Thyroid gland (tissue), 4 donors: ENCODE data around the gene FBXL22. TPM values are rescaled to one million over a fixed set of nuclear protein-coding genes. Genes with fewer than 3 reads are reported as not detected.
A peak's percentile ranks its signal among the peaks of the same experiment; 100 is the strongest.

Experiments used
- DNase-seq, 2 donors: peaks; one replicate each; pipeline ENCODE4 v3.0.0-alpha.2; 2019
- H3K27ac ChIP-seq, 3 donors: fragments of 200-600 bp; sonication (generic); 1 replicate in 2 of 3; 2 replicates in 1 of 3; pipeline ENCODE4 v1.5.1; 2016 to 2019; ENCODE audit warnings: mild to moderate bottlenecking in 1 of 3, moderate library complexity in 1 of 3
- H3K27me3 ChIP-seq: fragments of 200-600 bp; sonication (generic); one replicate; pipeline ENCODE4 v1.5.1; 2019
- H3K36me3 ChIP-seq, 2 donors: fragments of 200-600 bp; sonication (generic); one replicate each; pipeline ENCODE4 v1.5.1; 2016 to 2019
- H3K4me1 ChIP-seq, 2 donors: fragments of 200-600 bp; sonication (generic); one replicate each; pipeline ENCODE4 v1.5.1; 2017 to 2019
- H3K4me3 ChIP-seq, 3 donors: fragments of 200-600 bp; sonication (generic); replicated peaks in 1 of 3; 1 replicate in 2 of 3; 2 replicates in 1 of 3; pipeline ENCODE4 v1.5.1; 2016; ENCODE audit warnings: mild to moderate bottlenecking in 1 of 3
- H3K9me3 ChIP-seq: fragments of 200-600 bp; sonication (generic); one replicate; pipeline ENCODE4 v1.5.1; 2017
- CTCF ChIP-seq, 6 experiments: fragments of 200-600 bp in 3 of 6; fragments of 450-650 bp in 3 of 6; sonication (generic) in 3 of 6; IDR thresholded peaks; one replicate each; pipeline ENCODE4 v1.5.1; 2016 to 2019; ENCODE audit warnings: antibody characterized with exemption in 6 of 6, mild to moderate bottlenecking in 2 of 6, inconsistent platforms in 1 of 6, moderate library complexity in 1 of 6
- POLR2A ChIP-seq, 2 donors: fragments of 450-650 bp; IDR thresholded peaks; one replicate each; pipeline ENCODE4 v1.6.1; 2017; ENCODE audit warnings: antibody characterized with exemption in 2 of 2, mild to moderate bottlenecking in 2 of 2, moderate library complexity in 1 of 2
- WGBS, 2 donors: methylation state at CpG; one replicate each; pipeline ENCODE4 v1.1.5; 2017; 5-methylcytosine and 5-hydroxymethylcytosine counted together
- intact Hi-C: fragments of 100-400 bp; cut with DNase I; formaldehyde crosslinking; loops from one replicate; pipeline ENCODE4 v1.15.1; 2023
- total RNA-seq, 4 donors: library from RNA; depleted of rRNA; stranded (reverse); fragments of >200 nt; gene quantifications; one replicate each; pipeline ENCODE4 v1.2.3, GENCODE V29; 2016

The FBXL22 gene
- total RNA-seq, 4 donors from 2014 or later = 0.92 to 3.8 (median 2.3) TPM

GRCh38 chr15:63564093-63564492, 33.1 kb upstream of the FBXL22 start:
- H3K4me1 ChIP-seq = no peaks in the 10 kb centered on the region
- H3K36me3 ChIP-seq = peaks cover 5 to 18% of the 10 kb centered on the region in 2 donors

GRCh38 chr15:63565536-63566186, 31.5 kb upstream of the FBXL22 start:
- intact Hi-C loops = no loop called here
- Histone ChIP-seq H3K4me3 (no peak overlapping the region), H3K9me3 (no peaks in the 10 kb centered on the region), H3K27ac (no peak overlapping the region), H3K36me3 (peaks cover 3 to 18% of the 10 kb centered on the region in 2 donors), H3K4me1 (no peaks in the 10 kb centered on the region), H3K27me3 (no peaks in the 10 kb centered on the region)
- TF ChIP-seq POLR2A (IDR thresholded peaks at IDR 0.05) (no peak), CTCF (IDR thresholded peaks at IDR 0.05) (no peak)
- WGBS, 2 donors = 92 to 96% methylated on average over 2 of the region's 2 CpGs
- DNase-seq = no peak

More at GRCh38 chr15:63564093-63564492, 33.1 kb upstream of the FBXL22 start:
- DNase-seq = no peak
- 31 to 33% methylated on average over 3 of the region's 3 CpGs for WGBS, 2 donors
- Histone ChIP-seq H3K27ac (no peak overlapping the region), H3K4me3 (no peak overlapping the region), H3K27me3 (no peaks in the 10 kb centered on the region), H3K9me3 (no peaks in the 10 kb centered on the region)
- TF ChIP-seq POLR2A (IDR thresholded peaks at IDR 0.05) (no peak), CTCF (IDR thresholded peaks at IDR 0.05) (no peak)
- intact Hi-C loops = no loop called here

- Histone ChIP-seq H3K27ac (peak overlapping the region in 2 of 3 donors; percentile 26 to 35), H3K4me1 (peaks cover 7 to 12% of the 10 kb centered on the region in 2 donors), H3K9me3 (no peaks in the 10 kb centered on the region), H3K4me3 (no peak overlapping the region), H3K27me3 (no peaks in the 10 kb centered on the region), H3K36me3 (peaks cover 0 to 2% of the 10 kb centered on the region in 2 donors)
- intact Hi-C loops = no loop called here
- 60 to 68% methylated on average over 7 of the region's 7 CpGs for WGBS, 2 donors
- no peak for TF ChIP-seq POLR2A (IDR thresholded peaks at IDR 0.05)
- no peak for TF ChIP-seq CTCF (IDR thresholded peaks at IDR 0.05)
- DNase-seq = no peak
Observed at GRCh38 chr15:63572749-63573464, 24.3 kb upstream of the FBXL22 start.

GRCh38 chr15:63573533-63573932, 23.7 kb upstream of the FBXL22 start:
- no peaks in the 10 kb centered on the region for H3K9me3 ChIP-seq
- no peaks in the 10 kb centered on the region for H3K27me3 ChIP-seq
- no peaks in the 10 kb centered on the region for H3K36me3 ChIP-seq
- H3K4me3 ChIP-seq = no peak overlapping the region
- H3K27ac ChIP-seq = no peak overlapping the region
- TF ChIP-seq POLR2A (IDR thresholded peaks at IDR 0.05) (no peak), CTCF (IDR thresholded peaks at IDR 0.05) (no peak)
- intact Hi-C loops = no loop called here
- peaks cover 7 to 12% of the 10 kb centered on the region in 2 donors for H3K4me1 ChIP-seq
- no peak for DNase-seq

- no peaks in the 10 kb centered on the region for H3K36me3 ChIP-seq
- intact Hi-C loops = no loop called here
- DNase-seq = no peak
- TF ChIP-seq POLR2A (IDR thresholded peaks at IDR 0.05) (no peak), CTCF (IDR thresholded peaks at IDR 0.05) (no peak)
- no peaks in the 10 kb centered on the region for H3K9me3 ChIP-seq
- H3K4me3 ChIP-seq = no peak overlapping the region
- 67 to 68% methylated on average over 1 of the region's 1 CpG for WGBS, 2 donors
- peaks cover 7 to 12% of the 10 kb centered on the region in 2 donors for H3K4me1 ChIP-seq
- H3K27me3 ChIP-seq = no peaks in the 10 kb centered on the region
- H3K27ac ChIP-seq = no peak overlapping the region
Observed at GRCh38 chr15:63575312-63575711, 21.9 kb upstream of the FBXL22 start.
